Left ventricle myocardium inferior (tissue), 1 donor: ENCODE results near the gene KDF1. TPM values are rescaled to one million over a fixed set of nuclear protein-coding genes. Genes with fewer than 3 reads are reported as not detected.

Source experiments
- DNase-seq: peaks from one replicate; pipeline ENCODE4 v3.0.0-alpha.2; 2020
- H3K27ac ChIP-seq: fragments of 200-600 bp; replicated peaks from 2 replicates; pipeline ENCODE4 v1.8.0; 2021
- H3K27me3 ChIP-seq: fragments of 200-600 bp; 2 replicates; pipeline ENCODE4 v1.8.0; 2021; ENCODE audit warnings: low read depth
- H3K36me3 ChIP-seq: fragments of 200-600 bp; 2 replicates; pipeline ENCODE4 v1.8.0; 2021
- H3K4me1 ChIP-seq: fragments of 200-600 bp; 2 replicates; pipeline ENCODE4 v1.8.0; 2021
- H3K4me3 ChIP-seq: fragments of 200-600 bp; 2 replicates; pipeline ENCODE4 v1.8.0; 2021; ENCODE audit warnings: mild to moderate bottlenecking, moderate library complexity
- H3K9me3 ChIP-seq: fragments of 200-600 bp; replicated peaks from 2 replicates; pipeline ENCODE4 v1.8.0; 2021
- CTCF ChIP-seq: fragments of 200-600 bp; IDR thresholded peaks from 2 replicates; pipeline ENCODE4 v1.8.0; 2021; ENCODE audit warnings: antibody characterized with exemption, mild to moderate bottlenecking, borderline replicate concordance
- intact Hi-C: fragments of 100-400 bp; cut with micrococcal nuclease; formaldehyde crosslinking; loops from one replicate; pipeline ENCODE4 v1.11.0; 2022
- total RNA-seq: library from RNA; stranded (reverse); fragmentation: NEBNext Ultra II Directional; extraction: Animal tissue kit (Norgen Biotek cat#: 25700); gene quantifications from one replicate; pipeline ENCODE4 v1.2.1, GENCODE V29; 2021
- donor health status: DM: no; HTN: yes; CAD: no; lungs with severe emphysema.

Gene KDF1
- total RNA-seq, 1 donor from 2014 or later: 0.27 TPM

- intact Hi-C loops: no loop called here
- peaks cover 66% of the 10 kb centered on the region for H3K27me3 ChIP-seq
Measured at GRCh38 chr1:26965628-26966027, 5.4 kb upstream of the KDF1 start.

GRCh38 chr1:26965213-26965612 is 4.9 kb upstream of the KDF1 start:
- no peak for TF ChIP-seq CTCF
- H3K4me1 ChIP-seq: peaks cover 11% of the 10 kb centered on the region
- no peak overlapping the region for H3K27ac ChIP-seq
- H3K9me3 ChIP-seq: no peaks in the 10 kb centered on the region
- no peaks in the 10 kb centered on the region for H3K36me3 ChIP-seq
- intact Hi-C loops: no loop called here
- no peak for DNase-seq
- H3K4me3 ChIP-seq: no peak overlapping the region
- H3K27me3 ChIP-seq: peaks cover 66% of the 10 kb centered on the region

More at GRCh38 chr1:26965628-26966027, 5.4 kb upstream of the KDF1 start:
- TF ChIP-seq CTCF: no peak
- H3K27ac ChIP-seq: no peak overlapping the region
- H3K4me1 ChIP-seq: peaks cover 9% of the 10 kb centered on the region
- H3K9me3 ChIP-seq: no peaks in the 10 kb centered on the region
- H3K36me3 ChIP-seq: no peaks in the 10 kb centered on the region
- no peak overlapping the region for H3K4me3 ChIP-seq
- DNase-seq: no peak

- no peak for TF ChIP-seq CTCF
- Histone ChIP-seq H3K36me3 (no peaks in the 10 kb centered on the region), H3K9me3 (peaks cover under 1% of the 10 kb centered on the region), H3K4me3 (no peak overlapping the region), H3K27me3 (peaks cover 73% of the 10 kb centered on the region), H3K4me1 (peaks cover 19% of the 10 kb centered on the region), H3K27ac (no peak overlapping the region)
- intact Hi-C loops: no loop called here
- DNase-seq: no peak
Measured at GRCh38 chr1:26961826-26962225, 1.6 kb upstream of the KDF1 start.

GRCh38 chr1:26960625-26960966 is 328 bp upstream of the KDF1 start:
- H3K27me3 ChIP-seq: peaks cover 71% of the 10 kb centered on the region
- H3K4me3 ChIP-seq: peak overlapping the region; percentile 69
- no peak overlapping the region for H3K27ac ChIP-seq
- DNase-seq: no peak
- H3K4me1 ChIP-seq: peaks cover 19% of the 10 kb centered on the region
- H3K9me3 ChIP-seq: peaks cover 13% of the 10 kb centered on the region
- intact Hi-C loops: no loop called here
- H3K36me3 ChIP-seq: no peaks in the 10 kb centered on the region
- no peak for TF ChIP-seq CTCF

- TF ChIP-seq CTCF: no peak
- H3K27me3 ChIP-seq: peaks cover 61% of the 10 kb centered on the region
Measured at GRCh38 chr1:26959270-26959669, 998 bp downstream of the KDF1 start.

GRCh38 chr1:26957306-26957705 is 3.0 kb downstream of the KDF1 start:
- Histone ChIP-seq H3K36me3 (no peaks in the 10 kb centered on the region), H3K27ac (no peak overlapping the region), H3K4me1 (peaks cover 11% of the 10 kb centered on the region), H3K9me3 (peaks cover 15% of the 10 kb centered on the region), H3K27me3 (peaks cover 61% of the 10 kb centered on the region), H3K4me3 (no peak overlapping the region)
- TF ChIP-seq CTCF: no peak
- intact Hi-C loops: no loop called here
- DNase-seq: no peak

More at GRCh38 chr1:26959270-26959669, 998 bp downstream of the KDF1 start:
- Histone ChIP-seq H3K4me1 (peaks cover 17% of the 10 kb centered on the region), H3K27ac (no peak overlapping the region), H3K36me3 (no peaks in the 10 kb centered on the region), H3K4me3 (peak overlapping the region; percentile 69), H3K9me3 (peaks cover 15% of the 10 kb centered on the region)
- intact Hi-C loops: no loop called here
- no peak for DNase-seq
